NCI-H526 treated with DMSO at 0.1 percent for 48 hours (cell line): ENCODE measurements around the gene IQCM.

Source experiments
- DNase-seq: peaks from one replicate; lab custom pipeline; 2025; lab: John Stamatoyannopoulos, UW

Gene IQCM

DNA sequence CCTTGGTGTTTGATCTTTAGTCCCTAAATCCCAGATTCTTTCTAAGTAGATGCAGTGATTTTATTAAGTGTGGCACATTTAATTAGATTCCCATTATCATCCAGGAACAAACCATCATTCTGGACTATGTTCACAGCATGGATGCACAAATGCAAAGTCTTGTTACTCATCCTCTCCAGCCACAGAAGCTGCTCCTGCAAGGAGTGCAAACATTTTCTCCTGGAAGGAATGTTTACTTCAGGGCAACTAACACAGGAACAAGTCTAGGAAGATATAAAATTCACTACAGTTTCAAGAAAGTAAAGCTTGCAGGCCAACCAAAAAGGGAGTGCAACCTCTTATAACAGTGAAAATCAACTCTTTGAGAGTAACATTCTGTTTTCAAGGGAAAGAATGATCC lies 106.0 kb downstream of the IQCM start:
- DNase-seq: no peak

- peak; percentile 15 for DNase-seq
Measured at GRCh38 chr4:149708513-149709130, 107.0 kb downstream of the IQCM start.

DNA sequence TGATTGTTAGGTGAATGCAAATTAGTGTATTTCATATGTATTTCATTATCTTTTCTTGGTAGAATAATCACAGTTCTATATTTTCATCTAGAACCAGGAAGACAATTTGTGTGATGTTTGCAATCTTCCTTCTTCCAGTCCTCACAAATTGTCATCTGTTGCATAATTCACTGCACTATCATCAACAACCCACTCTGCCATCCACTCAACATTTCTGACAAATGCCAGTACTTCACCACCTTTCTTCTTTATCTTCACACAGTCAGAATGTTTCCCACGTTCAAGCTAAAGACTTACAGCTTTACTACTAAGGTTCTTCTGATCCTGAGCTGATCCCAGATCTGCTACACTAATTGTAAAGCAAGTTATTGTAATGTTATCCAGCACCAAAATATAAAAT lies 107.8 kb downstream of the IQCM start:
- no peak for DNase-seq

- DNase-seq: no peak
Measured at GRCh38 chr4:149706942-149707341, 108.7 kb downstream of the IQCM start.

- no peak for DNase-seq
Measured at GRCh38 chr4:149702414-149703293, 113.0 kb downstream of the IQCM start.

- no peak for DNase-seq
Measured at GRCh38 chr4:149701435-149702156, 114.0 kb downstream of the IQCM start.

DNA sequence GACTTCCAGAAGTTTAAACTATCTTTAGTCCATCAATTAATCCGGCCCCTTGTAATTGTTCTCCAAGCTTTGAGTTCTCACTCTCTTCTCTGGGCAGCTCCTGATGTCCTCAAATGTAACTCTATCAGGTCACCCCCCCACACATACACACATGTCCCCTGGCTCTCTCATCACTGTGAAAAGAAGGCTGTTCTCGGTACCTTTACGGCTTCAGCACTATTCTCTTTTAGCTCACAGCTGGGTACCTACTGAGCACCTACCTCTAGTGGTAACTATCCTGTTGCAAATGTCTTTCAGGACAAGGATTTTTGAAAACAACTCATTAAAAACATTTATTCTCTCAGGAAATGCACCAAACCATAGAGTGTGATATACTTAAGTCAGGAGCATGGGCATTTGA lies 115.4 kb downstream of the IQCM start:
- DNase-seq: no peak

DNA sequence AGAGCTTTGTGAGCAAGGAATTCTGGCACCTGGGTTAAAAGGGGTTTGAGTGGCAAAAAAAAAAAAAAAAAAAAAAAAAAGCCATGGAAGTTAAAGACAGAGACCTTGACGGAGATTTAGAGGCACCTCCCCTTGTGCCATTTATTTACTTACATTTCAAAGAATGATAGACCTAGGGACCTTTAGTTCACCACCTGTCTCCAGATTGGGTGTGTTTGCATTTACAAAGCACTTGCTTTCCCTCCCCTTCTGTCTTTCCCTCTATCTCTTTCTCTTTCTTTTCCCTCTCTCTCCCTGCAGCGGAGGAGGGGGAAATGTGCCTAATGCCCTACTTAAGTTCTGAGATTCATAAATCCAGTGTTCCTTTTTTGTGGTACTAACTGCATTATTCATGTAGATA lies 116.0 kb downstream of the IQCM start:
- DNase-seq: no peak

GRCh38 chr4:149690726-149691125 lies 124.9 kb downstream of the IQCM start:
- DNase-seq: no peak

DNA sequence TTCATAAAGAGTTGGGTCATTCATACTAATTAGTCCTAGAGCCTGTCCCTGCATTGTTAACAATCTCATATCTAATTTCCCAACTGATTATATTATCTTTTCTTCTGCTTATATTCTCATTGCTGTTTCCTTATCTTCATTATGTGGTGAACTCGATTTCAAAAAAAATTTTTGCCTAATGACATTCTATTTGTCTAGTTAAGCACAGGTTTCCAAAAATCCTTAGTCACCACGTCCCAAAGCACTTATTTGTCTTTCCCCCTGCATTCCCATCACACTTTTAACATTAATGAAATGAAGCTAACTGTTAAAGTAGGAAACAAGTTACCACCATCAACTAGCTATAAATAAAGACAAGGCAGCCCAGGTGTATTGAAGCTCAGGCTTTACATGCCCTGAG lies 131.1 kb downstream of the IQCM start:
- no peak for DNase-seq

DNA sequence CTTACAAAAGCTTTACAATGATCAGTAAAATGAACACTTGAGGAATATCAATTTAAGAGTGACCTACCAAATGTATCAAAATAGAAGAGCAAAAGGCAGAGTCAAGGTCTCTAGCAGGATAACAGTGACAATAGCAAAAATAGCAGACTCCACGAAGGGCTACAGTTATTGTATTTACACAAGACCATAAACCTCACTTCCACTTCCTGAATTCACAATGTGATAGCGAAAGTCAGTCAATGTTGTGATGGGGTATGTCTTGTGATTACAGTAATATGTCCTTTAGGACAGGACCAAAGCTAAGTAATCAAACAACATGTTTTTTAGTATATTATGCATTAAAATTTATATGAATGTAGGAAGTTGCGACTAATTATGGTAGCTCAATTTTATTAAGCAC lies 139.6 kb downstream of the IQCM start:
- no peak for DNase-seq

GRCh38 chr4:149645790-149646189 lies 169.9 kb downstream of the IQCM start:
- no peak for DNase-seq

DNA sequence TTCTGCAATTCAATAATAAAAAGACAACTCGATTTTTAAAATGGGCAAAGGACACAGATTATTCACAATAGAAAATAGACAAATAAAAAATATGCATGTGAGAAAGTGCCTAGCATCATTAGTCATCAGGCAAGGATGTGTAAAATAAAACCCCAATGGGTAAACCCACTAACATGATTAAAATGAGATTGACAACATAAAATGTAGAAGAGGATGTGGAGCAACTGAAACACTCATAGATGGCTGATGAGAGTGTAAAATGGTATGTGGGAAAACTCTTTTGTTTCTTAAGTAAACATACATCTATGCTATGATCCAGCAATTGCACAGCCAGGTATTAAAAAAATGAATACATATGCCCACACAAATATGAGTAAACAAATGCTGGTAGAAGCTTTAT lies 177.6 kb downstream of the IQCM start:
- no peak for DNase-seq

GRCh38 chr4:149634368-149634767 lies 181.3 kb downstream of the IQCM start:
- DNase-seq: no peak

DNA sequence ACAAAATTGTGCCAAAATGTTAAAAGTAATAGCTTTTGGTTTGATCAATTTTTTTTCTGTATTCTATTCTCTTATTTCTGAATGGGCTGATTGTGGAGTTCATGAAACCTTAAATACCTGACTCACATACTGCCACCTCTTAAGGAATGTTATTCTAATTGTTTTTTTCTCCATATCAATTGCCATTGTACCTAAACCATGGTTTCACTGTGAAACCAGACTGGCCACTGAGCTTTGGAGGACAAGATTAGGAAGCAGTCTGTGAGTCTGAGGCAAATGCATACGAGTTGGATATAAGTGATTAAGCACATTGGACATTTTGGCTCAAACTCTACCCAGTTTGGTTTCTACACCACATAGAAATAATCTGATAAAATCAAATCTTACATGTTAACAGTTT lies 184.0 kb downstream of the IQCM start:
- no peak for DNase-seq

- no peak for DNase-seq
Measured at GRCh38 chr4:149630064-149630463, 185.6 kb downstream of the IQCM start.

- DNase-seq: no peak
Measured at GRCh38 chr4:149605601-149606378, 209.9 kb downstream of the IQCM start.

GRCh38 chr4:149604827-149605226 lies 210.8 kb downstream of the IQCM start:
- no peak for DNase-seq

GRCh38 chr4:149595500-149595899 lies 220.1 kb downstream of the IQCM start:
- DNase-seq: no peak

DNA sequence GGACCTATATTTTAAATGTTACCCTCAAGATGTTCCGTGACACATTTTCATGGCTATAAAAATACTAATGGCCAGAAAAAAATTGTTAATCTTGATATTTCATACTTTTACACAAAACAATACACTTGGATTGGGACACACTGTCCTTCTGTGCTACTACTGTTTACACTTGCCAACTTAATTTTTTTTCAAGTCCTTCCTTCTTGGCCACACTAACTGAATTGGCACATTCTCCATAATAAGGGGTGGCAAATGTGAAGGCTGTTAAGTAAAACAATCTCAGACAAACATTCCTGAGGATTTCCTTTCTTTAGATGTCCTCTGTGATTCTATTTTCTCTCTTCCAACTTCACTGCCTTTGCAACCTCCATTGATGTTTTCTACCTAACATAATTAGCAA lies 225.8 kb downstream of the IQCM start:
- DNase-seq: no peak

DNA sequence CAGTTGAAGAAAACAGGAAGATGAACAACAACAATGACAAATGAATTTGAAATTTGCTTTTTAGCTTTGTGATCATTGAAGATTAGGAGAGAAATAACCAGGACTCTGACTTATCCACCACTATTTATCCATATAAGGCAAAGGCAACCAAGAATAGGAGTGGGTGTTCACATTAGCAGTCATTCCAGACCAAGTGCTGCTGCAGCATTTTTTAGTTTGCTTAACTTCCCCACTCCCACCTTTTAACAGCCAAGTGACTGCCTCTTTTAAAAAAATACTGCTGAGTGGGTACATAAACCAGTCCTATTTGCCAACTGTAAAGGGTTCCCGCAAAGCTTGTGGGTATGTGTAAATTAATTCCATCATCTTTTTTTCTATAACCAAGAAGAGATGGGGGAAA lies 230.9 kb downstream of the IQCM start:
- DNase-seq: no peak

GRCh38 chr4:149574971-149575370 lies 240.7 kb downstream of the IQCM start:
- DNase-seq: no peak
